ENCODE results near the gene SMIM33.
"Not testable (repeated sequence)": the region's sequence is repeated elsewhere in the genome, so short reads cannot be mapped to it uniquely, and the experiment has no call there.

Gene SMIM33

GRCh38 chr5:139486201-139486600 is 15.4 kb downstream of the SMIM33 start:
- DNase-seq: no peak

- DNase-seq: no peak
Observed at GRCh38 chr5:139488260-139488659, 17.5 kb downstream of the SMIM33 start.

- no peak for DNase-seq
Observed at GRCh38 chr5:139492700-139493192, 21.9 kb downstream of the SMIM33 start.

GRCh38 chr5:139494256-139494655 is 23.5 kb downstream of the SMIM33 start:
- DNase-seq: no peak

GRCh38 chr5:139494832-139495231 is 24.0 kb downstream of the SMIM33 start:
- no peak for DNase-seq

- no peak for DNase-seq
Observed at GRCh38 chr5:139495638-139496435, 25.0 kb downstream of the SMIM33 start.

GRCh38 chr5:139501381-139501780 is 30.6 kb downstream of the SMIM33 start:
- no peak for DNase-seq

GRCh38 chr5:139503036-139503817 is 32.4 kb downstream of the SMIM33 start:
- not testable (repeated sequence) for DNase-seq

- not testable (repeated sequence) for DNase-seq
Observed at GRCh38 chr5:139503879-139504278, 33.1 kb downstream of the SMIM33 start.

GRCh38 chr5:139504722-139505121 is 33.9 kb downstream of the SMIM33 start:
- DNase-seq: not testable (repeated sequence)

GRCh38 chr5:139512786-139513390 is 42.1 kb downstream of the SMIM33 start:
- no peak for DNase-seq

- DNase-seq: peak; percentile 67 to 70
Observed at GRCh38 chr5:139513434-139513833, 42.6 kb downstream of the SMIM33 start.

GRCh38 chr5:139513852-139514485 is 43.2 kb downstream of the SMIM33 start:
- no peak for DNase-seq

- DNase-seq: no peak
Observed at GRCh38 chr5:139514486-139514856, 43.7 kb downstream of the SMIM33 start.

GRCh38 chr5:139517683-139518564 is 47.1 kb downstream of the SMIM33 start:
- peak; percentile 94 to 98 for DNase-seq

Measured in stimulated activated CD4-positive, alpha-beta T cell treated with anti-CD3 and anti-CD28 coated beads, Interleukin-2, amount 100 ng/mL, for 48 hours (primary cell).